Activated CD8-positive, alpha-beta memory T cell treated with anti-CD3 and anti-CD28 coated beads, Interleukin-2, amount 50 U/mL, for 1 hour (primary cell): ENCODE measurements around the gene PIGM.
A peak's percentile ranks its signal among the peaks of the same experiment; 100 is the strongest.

ENCODE experiments used
- DNase-seq: peaks from one replicate; pipeline ENCODE4 v3.0.0-alpha.2; 2020; ENCODE audit errors: extremely low read depth

Gene PIGM

GRCh38 chr1:160031365-160032164, at the start of gene PIGM:
TSS of gene PIGM (minus strand) at chr1:160031990. CDS start at chr1:160031739, 251 bp downstream.
- DNase-seq = peak; percentile 89

GRCh38 chr1:160081261-160081936, 49.6 kb upstream of the PIGM start, which contains the start of gene KCNJ9:
TSS of gene KCNJ9 (plus strand) at chr1:160081538. CDS start at chr1:160084031, 2,493 bp downstream.
- DNase-seq = no peak

- DNase-seq = no peak
These were observed 48.8 kb upstream of the PIGM start for GRCh38 chr1:160080381-160081100.

GRCh38 chr1:160079448-160079847, 47.7 kb upstream of the PIGM start:
- DNase-seq = no peak

- DNase-seq = no peak
These were observed 46.9 kb upstream of the PIGM start for GRCh38 chr1:160078512-160079195.

GRCh38 chr1:160077486-160077885, 45.7 kb upstream of the PIGM start:
- no peak for DNase-seq

- no peak for DNase-seq
These were observed 44.5 kb upstream of the PIGM start for GRCh38 chr1:160076295-160076694.

GRCh38 chr1:160075836-160076235, 44.0 kb upstream of the PIGM start:
- no peak for DNase-seq

GRCh38 chr1:160074865-160075264, 43.1 kb upstream of the PIGM start:
- no peak for DNase-seq

- no peak for DNase-seq
These were observed 39.5 kb upstream of the PIGM start for GRCh38 chr1:160071289-160071688.

GRCh38 chr1:160070243-160071163, 38.7 kb upstream of the PIGM start:
- peak; percentile 53 for DNase-seq

GRCh38 chr1:160069460-160070231, 37.9 kb upstream of the PIGM start, which contains the start of gene KCNJ10:
TSS of gene KCNJ10 (minus strand) at chr1:160070160. CDS start at chr1:160042532, 27,628 bp downstream.
- DNase-seq = no peak

- no peak for DNase-seq
These were observed 36.4 kb upstream of the PIGM start for GRCh38 chr1:160068225-160068624.

- no peak for DNase-seq
These were observed 35.3 kb upstream of the PIGM start for GRCh38 chr1:160066829-160067745.

- DNase-seq = no peak
These were observed 33.0 kb upstream of the PIGM start for GRCh38 chr1:160064746-160065145.

GRCh38 chr1:160064164-160064563, 32.4 kb upstream of the PIGM start:
- no peak for DNase-seq

- DNase-seq = no peak
These were observed 31.4 kb upstream of the PIGM start for GRCh38 chr1:160063176-160063575.

GRCh38 chr1:160062230-160062532, 30.4 kb upstream of the PIGM start:
- DNase-seq = no peak
